NCI-H187 treated with DMSO at 0.1 percent for 48 hours (cell line): ENCODE results near the gene LRRC75A.
"Not testable (repeated sequence)": the region's sequence is repeated elsewhere in the genome, so short reads cannot be mapped to it uniquely, and the experiment has no call there.

Experiments used
- DNase-seq: peaks from one replicate; lab custom pipeline; 2025; lab: John Stamatoyannopoulos, UW

The LRRC75A gene

DNA sequence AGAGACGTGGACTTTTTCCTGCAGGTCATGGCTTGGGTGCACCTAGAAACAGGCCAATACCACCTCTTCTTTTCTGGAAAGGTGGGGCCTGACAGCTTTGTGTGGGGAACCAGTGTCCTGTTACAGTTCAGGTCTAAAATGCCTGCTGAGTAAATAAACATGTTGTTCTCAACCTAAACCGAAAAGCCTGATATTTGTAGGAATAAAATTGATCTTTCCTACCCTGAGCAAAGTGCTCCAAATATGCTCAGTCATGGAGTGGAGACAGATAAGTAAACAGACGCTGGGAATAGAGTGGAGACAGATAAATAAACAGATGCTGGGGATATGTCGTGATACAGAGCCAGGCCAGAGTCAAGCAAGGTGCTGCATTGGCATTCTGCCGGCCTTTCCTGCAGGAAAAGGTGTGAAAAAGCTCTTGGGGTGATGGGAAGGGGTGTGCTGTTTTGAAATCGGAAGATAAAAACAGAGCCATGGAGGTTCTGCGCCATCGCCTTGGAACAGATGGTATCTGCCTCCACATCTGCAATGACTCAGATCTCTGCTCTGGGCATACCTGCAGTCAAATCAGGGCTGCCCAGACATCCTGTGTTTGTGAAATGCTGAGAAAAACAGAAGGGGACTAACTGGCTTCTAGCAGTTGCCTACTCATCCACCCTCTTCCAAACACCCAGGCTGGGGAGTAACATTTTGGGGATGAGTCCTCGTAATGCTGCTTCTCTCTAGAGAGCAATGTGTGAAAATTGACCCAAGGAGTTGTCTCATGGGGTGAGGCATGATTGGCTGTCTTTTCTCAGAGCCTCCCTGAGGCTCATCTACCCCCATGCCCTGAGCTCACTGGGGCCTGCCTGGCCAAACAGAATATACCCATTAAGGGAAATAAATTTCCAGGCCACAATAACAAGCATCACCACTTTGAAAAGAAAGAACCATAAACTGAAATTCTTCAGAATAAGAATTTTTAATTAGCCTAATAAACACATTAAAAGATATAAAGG is 93.4 kb downstream of the LRRC75A start:
- no peak for DNase-seq

DNA sequence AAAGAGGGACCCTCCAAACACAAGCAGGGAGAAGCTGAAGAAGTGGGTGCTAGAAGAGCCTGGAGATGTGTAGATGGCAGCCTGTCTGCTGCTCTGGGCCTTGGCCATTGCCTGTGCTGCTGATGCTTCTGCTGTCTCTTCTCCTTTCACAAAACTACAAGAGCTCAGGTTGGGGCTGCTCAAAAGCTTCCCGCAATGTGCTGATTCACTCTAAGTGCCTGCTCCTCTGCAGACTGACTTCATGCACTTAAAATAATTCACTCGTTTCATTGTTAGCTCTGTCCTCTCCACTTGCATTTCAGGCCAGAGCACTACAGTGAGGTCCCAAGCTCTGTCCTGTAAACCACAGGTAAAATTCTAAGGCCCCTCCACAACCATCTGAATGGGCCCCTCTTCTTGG is 95.3 kb downstream of the LRRC75A start:
- DNase-seq = not testable (repeated sequence)

GRCh38 chr17:16395887-16396286 is 96.1 kb downstream of the LRRC75A start:
- not testable (repeated sequence) for DNase-seq

DNA sequence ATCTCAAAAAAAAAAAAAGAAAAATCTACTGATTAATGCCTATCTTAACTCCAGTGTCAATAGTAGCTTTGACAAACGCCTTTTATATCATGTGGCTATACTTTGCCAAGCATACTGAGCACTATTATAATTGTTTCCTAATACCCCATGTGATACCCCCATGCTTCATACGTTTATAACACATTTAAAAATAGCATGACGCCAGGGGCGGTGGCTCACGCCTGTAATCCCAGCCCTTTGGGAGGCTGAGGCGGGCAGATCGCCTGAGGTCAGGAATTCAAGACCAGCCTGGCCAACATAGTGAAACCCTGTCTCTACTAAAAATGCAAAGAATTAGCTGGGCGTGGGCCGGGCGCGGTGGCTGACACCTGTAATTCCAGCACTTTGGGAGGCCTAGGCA is 99.5 kb downstream of the LRRC75A start:
- DNase-seq = not testable (repeated sequence)
